ENCODE results near the gene EXT2. TPM values are rescaled to one million over a fixed set of nuclear protein-coding genes. Genes with fewer than 3 reads are reported as not detected.

EXT2 gene
- total and polyA plus RNA-seq, 4 experiments from 2014 or later, result 28.2 to 48.5 (median 35.7) TPM

GRCh38 chr11:44189986-44190882 is 94.8 kb downstream of the EXT2 start:
- no peak overlapping the region for H3K4me3 ChIP-seq (ENCODE audit: low read length in 2 of 2)
- no peaks in the 10 kb centered on the region for H3K36me3 ChIP-seq (ENCODE audit: insufficient read depth, low read length)
- POLR2A ChIA-PET (ENCODE audit: partially characterized antibody), result no interaction called here
- CTCF ChIA-PET (ENCODE audit: partially characterized antibody), result no interaction called here
- Mint-ChIP-seq H3K27ac (no peak overlapping the region), H3K4me1 (peaks cover 4 to 11% (median 7%) of the 10 kb centered on the region in 4 donors), H3K4me3 (no peak overlapping the region), H3K36me3 (peaks cover 51 to 83% of the 10 kb centered on the region in 2 donors), H3K9me3 (peaks cover 3 to 25% (median 22%) of the 10 kb centered on the region in 8 donors), H3K27me3 (no peaks in the 10 kb centered on the region)
- no peak overlapping the region for H3K27ac ChIP-seq (ENCODE audit: low read depth, low read length)
- peaks cover 0 to 9% of the 10 kb centered on the region in 2 donors for H3K9me3 ChIP-seq (ENCODE audit: control insufficient read depth in 1 of 2, low read length in 2 of 2)
- H3K4me1 ChIP-seq (ENCODE audit: insufficient read depth, low read length), result no peaks in the 10 kb centered on the region
- H3K27me3 ChIP-seq (ENCODE audit: insufficient read depth, low read length), result no peaks in the 10 kb centered on the region
- intact Hi-C loops (cut with micrococcal nuclease), result no loop called here
- no peak for DNase-seq

DNA sequence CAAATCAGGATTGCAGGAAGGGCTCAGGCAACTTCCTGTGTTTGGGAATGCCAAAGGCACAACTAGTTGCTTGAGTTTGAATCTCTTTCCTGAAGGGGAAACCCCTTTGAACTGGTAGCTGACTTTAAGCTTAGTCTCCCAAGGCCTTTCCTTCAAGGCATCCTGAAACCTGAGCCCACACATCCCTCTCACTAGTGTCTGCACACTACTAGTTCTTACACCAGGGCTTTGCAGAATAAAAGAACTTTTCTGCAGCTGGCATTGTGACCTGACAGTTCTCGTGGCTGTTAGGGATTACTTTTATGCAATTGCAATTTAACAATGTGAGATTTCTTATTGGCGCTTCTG is 95.4 kb downstream of the EXT2 start:
- intact Hi-C loops (cut with micrococcal nuclease), result no loop called here
- peaks cover 0 to 9% of the 10 kb centered on the region in 2 donors for H3K9me3 ChIP-seq (ENCODE audit: control insufficient read depth in 1 of 2, low read length in 2 of 2)
- ChIA-PET CTCF (ENCODE audit: partially characterized antibody) (no interaction called here), POLR2A (ENCODE audit: partially characterized antibody) (no interaction called here)
- H3K27me3 ChIP-seq (ENCODE audit: insufficient read depth, low read length), result no peaks in the 10 kb centered on the region
- no peak overlapping the region for H3K27ac Mint-ChIP-seq
- peaks cover 4 to 11% (median 7%) of the 10 kb centered on the region in 4 donors for H3K4me1 Mint-ChIP-seq
- H3K9me3 Mint-ChIP-seq, result peaks cover 2 to 25% (median 22%) of the 10 kb centered on the region in 8 donors
- H3K27ac ChIP-seq (ENCODE audit: low read depth, low read length), result no peak overlapping the region
- no peak overlapping the region for H3K4me3 ChIP-seq (ENCODE audit: low read length in 2 of 2)
- peaks cover 48 to 80% of the 10 kb centered on the region in 2 donors for H3K36me3 Mint-ChIP-seq
- no peaks in the 10 kb centered on the region for H3K36me3 ChIP-seq (ENCODE audit: insufficient read depth, low read length)
- H3K27me3 Mint-ChIP-seq, result no peaks in the 10 kb centered on the region
- no peak overlapping the region for H3K4me3 Mint-ChIP-seq
- no peaks in the 10 kb centered on the region for H3K4me1 ChIP-seq (ENCODE audit: insufficient read depth, low read length)
- DNase-seq, result no peak

DNA sequence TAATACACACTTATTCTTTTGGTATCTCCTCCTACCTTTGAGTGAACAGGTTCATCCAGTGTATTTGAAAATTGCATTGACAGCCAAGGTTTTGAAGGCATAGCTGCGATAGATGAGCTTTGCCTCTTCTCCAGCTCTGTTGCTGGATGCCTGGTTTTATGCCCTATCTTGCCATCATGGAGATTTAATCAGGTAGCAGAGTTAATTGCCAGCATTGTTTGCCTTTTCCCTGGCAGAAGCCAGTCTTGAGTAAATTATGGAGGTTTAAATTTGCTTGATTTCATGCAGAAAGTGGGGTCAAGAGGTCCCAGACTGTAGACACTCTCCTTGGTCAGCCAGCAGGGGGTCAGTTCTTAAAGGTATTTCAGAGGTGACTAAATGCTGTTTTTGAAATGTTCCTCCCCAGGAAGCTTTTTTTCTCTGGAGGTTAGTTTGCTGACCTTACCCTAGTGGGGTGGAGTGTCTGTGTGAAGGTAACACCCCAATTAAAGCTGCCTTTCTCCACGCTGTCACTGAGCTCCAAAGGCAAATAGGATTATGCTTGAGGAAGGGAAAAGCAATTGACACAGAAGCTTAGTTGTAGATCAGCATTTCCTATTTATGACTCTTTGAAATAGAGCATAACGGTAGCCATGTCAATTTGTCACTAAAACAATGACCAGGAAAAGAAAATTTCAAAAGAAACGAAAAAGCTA is 96.0 kb downstream of the EXT2 start:
- Histone ChIP-seq H3K27me3 (ENCODE audit: insufficient read depth, low read length) (no peaks in the 10 kb centered on the region), H3K36me3 (ENCODE audit: insufficient read depth, low read length) (no peaks in the 10 kb centered on the region), H3K27ac (ENCODE audit: low read depth, low read length) (no peak overlapping the region), H3K4me1 (ENCODE audit: insufficient read depth, low read length) (no peaks in the 10 kb centered on the region), H3K4me3 (ENCODE audit: low read length in 2 of 2) (no peak overlapping the region), H3K9me3 (ENCODE audit: control insufficient read depth in 1 of 2, low read length in 2 of 2) (peaks cover 0 to 9% of the 10 kb centered on the region in 2 donors)
- peaks cover 52 to 81% of the 10 kb centered on the region in 2 donors for H3K36me3 Mint-ChIP-seq
- ChIA-PET POLR2A (ENCODE audit: partially characterized antibody) (no interaction called here), CTCF (ENCODE audit: partially characterized antibody) (no interaction called here)
- peaks cover 2 to 25% (median 22%) of the 10 kb centered on the region in 8 donors for H3K9me3 Mint-ChIP-seq
- H3K27ac Mint-ChIP-seq, result no peak overlapping the region
- H3K4me3 Mint-ChIP-seq, result no peak overlapping the region
- intact Hi-C loops (cut with micrococcal nuclease), result no loop called here
- H3K27me3 Mint-ChIP-seq, result no peaks in the 10 kb centered on the region
- DNase-seq, result no peak
- H3K4me1 Mint-ChIP-seq, result peaks cover 4 to 11% (median 7%) of the 10 kb centered on the region in 4 donors

GRCh38 chr11:44192017-44192385 is 96.5 kb downstream of the EXT2 start:
- POLR2A ChIA-PET (ENCODE audit: partially characterized antibody), result no interaction called here
- H3K9me3 ChIP-seq (ENCODE audit: control insufficient read depth in 1 of 2, low read length in 2 of 2), result peaks cover 0 to 9% of the 10 kb centered on the region in 2 donors
- no peaks in the 10 kb centered on the region for H3K36me3 ChIP-seq (ENCODE audit: insufficient read depth, low read length)
- peaks cover 2 to 28% (median 22%) of the 10 kb centered on the region in 8 donors for H3K9me3 Mint-ChIP-seq
- no peaks in the 10 kb centered on the region for H3K27me3 ChIP-seq (ENCODE audit: insufficient read depth, low read length)
- no peak overlapping the region for H3K4me3 Mint-ChIP-seq
- H3K27me3 Mint-ChIP-seq, result no peaks in the 10 kb centered on the region
- no peak for DNase-seq
- no peak overlapping the region for H3K27ac Mint-ChIP-seq
- intact Hi-C loops (cut with micrococcal nuclease), result no loop called here
- H3K4me1 Mint-ChIP-seq, result peaks cover 4 to 15% (median 7%) of the 10 kb centered on the region in 4 donors
- CTCF ChIA-PET (ENCODE audit: partially characterized antibody), result no interaction called here
- no peak overlapping the region for H3K4me3 ChIP-seq (ENCODE audit: low read length in 2 of 2)
- no peaks in the 10 kb centered on the region for H3K4me1 ChIP-seq (ENCODE audit: insufficient read depth, low read length)
- peaks cover 56 to 83% of the 10 kb centered on the region in 2 donors for H3K36me3 Mint-ChIP-seq
- H3K27ac ChIP-seq (ENCODE audit: low read depth, low read length), result no peak overlapping the region

- DNase-seq, result no peak
- Histone ChIP-seq H3K4me1 (ENCODE audit: insufficient read depth, low read length) (no peaks in the 10 kb centered on the region), H3K27me3 (ENCODE audit: insufficient read depth, low read length) (no peaks in the 10 kb centered on the region), H3K9me3 (ENCODE audit: control insufficient read depth in 1 of 2, low read length in 2 of 2) (peaks cover 0 to 9% of the 10 kb centered on the region in 2 donors), H3K27ac (ENCODE audit: low read depth, low read length) (no peak overlapping the region), H3K4me3 (ENCODE audit: low read length in 2 of 2) (no peak overlapping the region), H3K36me3 (ENCODE audit: insufficient read depth, low read length) (no peaks in the 10 kb centered on the region)
- Mint-ChIP-seq H3K36me3 (peaks cover 57 to 84% of the 10 kb centered on the region in 2 donors), H3K27me3 (no peaks in the 10 kb centered on the region), H3K27ac (no peak overlapping the region), H3K9me3 (peaks cover 1 to 22% (median 17%) of the 10 kb centered on the region in 8 donors), H3K4me1 (peaks cover 4 to 15% (median 7%) of the 10 kb centered on the region in 4 donors), H3K4me3 (no peak overlapping the region)
- ChIA-PET CTCF (ENCODE audit: partially characterized antibody) (no interaction called here), POLR2A (ENCODE audit: partially characterized antibody) (no interaction called here)
- intact Hi-C loops (cut with micrococcal nuclease), result no loop called here
These were observed 97.1 kb downstream of the EXT2 start for GRCh38 chr11:44192462-44193100.

DNA sequence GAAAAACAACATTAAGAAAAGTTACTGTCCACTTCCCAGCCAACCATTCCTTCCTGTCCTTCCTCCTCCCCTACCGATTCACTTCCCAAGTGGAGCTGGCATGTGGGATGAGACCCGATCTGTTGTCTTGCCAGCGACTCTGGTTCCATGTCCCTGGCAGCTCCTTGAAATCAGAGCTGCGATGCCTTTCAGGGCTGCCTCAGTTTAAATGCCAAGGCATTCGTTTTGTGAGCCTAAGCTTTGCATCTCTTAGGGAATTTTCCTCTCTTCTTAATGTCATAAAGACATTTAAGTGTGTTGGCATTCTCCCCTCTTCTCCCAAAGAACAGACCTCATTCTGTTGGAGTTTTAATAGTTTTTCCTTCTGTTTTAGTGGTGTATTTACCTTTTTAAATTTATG is 98.4 kb downstream of the EXT2 start:
- intact Hi-C loops (cut with micrococcal nuclease), result no loop called here
- peak overlapping the region in 1 of 7 donors; percentile 9 for H3K27ac Mint-ChIP-seq
- Histone ChIP-seq H3K27me3 (ENCODE audit: insufficient read depth, low read length) (no peaks in the 10 kb centered on the region), H3K27ac (ENCODE audit: low read depth, low read length) (no peak overlapping the region), H3K4me1 (ENCODE audit: insufficient read depth, low read length) (no peaks in the 10 kb centered on the region), H3K9me3 (ENCODE audit: control insufficient read depth in 1 of 2, low read length in 2 of 2) (peaks cover 0 to 1% of the 10 kb centered on the region in 2 donors), H3K36me3 (ENCODE audit: insufficient read depth, low read length) (no peaks in the 10 kb centered on the region), H3K4me3 (ENCODE audit: low read length in 2 of 2) (no peak overlapping the region)
- H3K27me3 Mint-ChIP-seq, result no peaks in the 10 kb centered on the region
- H3K4me3 Mint-ChIP-seq, result no peak overlapping the region
- ChIA-PET CTCF (ENCODE audit: partially characterized antibody) (no interaction called here), POLR2A (ENCODE audit: partially characterized antibody) (no interaction called here)
- H3K4me1 Mint-ChIP-seq, result peaks cover 4 to 15% (median 6%) of the 10 kb centered on the region in 4 donors
- H3K9me3 Mint-ChIP-seq, result peaks cover 0 to 10% (median 5%) of the 10 kb centered on the region in 8 donors
- peaks cover 58 to 84% of the 10 kb centered on the region in 2 donors for H3K36me3 Mint-ChIP-seq
- DNase-seq, result no peak

GRCh38 chr11:44198146-44198724 is 102.8 kb downstream of the EXT2 start:
- H3K4me3 ChIP-seq (ENCODE audit: low read length in 2 of 2), result no peak overlapping the region
- no peaks in the 10 kb centered on the region for H3K27me3 Mint-ChIP-seq
- H3K4me3 Mint-ChIP-seq, result no peak overlapping the region

More at GRCh38 chr11:44198146-44198724, 102.8 kb downstream of the EXT2 start:
- Histone ChIP-seq H3K27me3 (ENCODE audit: insufficient read depth, low read length) (no peaks in the 10 kb centered on the region), H3K4me1 (ENCODE audit: insufficient read depth, low read length) (no peaks in the 10 kb centered on the region), H3K27ac (ENCODE audit: low read depth, low read length) (no peak overlapping the region), H3K36me3 (ENCODE audit: insufficient read depth, low read length) (no peaks in the 10 kb centered on the region), H3K9me3 (ENCODE audit: control insufficient read depth in 1 of 2, low read length in 2 of 2) (no peaks in the 10 kb centered on the region)
- Mint-ChIP-seq H3K9me3 (peaks cover 0 to 3% (median 0%) of the 10 kb centered on the region in 8 donors), H3K36me3 (peaks cover 75 to 86% of the 10 kb centered on the region in 2 donors), H3K4me1 (peaks cover 0 to 14% (median under 1%) of the 10 kb centered on the region in 4 donors), H3K27ac (peak overlapping the region in 1 of 7 donors; percentile 18)
- ChIA-PET CTCF (ENCODE audit: partially characterized antibody) (no interaction called here), POLR2A (ENCODE audit: partially characterized antibody) (no interaction called here)
- intact Hi-C loops (cut with micrococcal nuclease), result no loop called here
- DNase-seq, result no peak
